Body of pancreas (tissue), 4 donors: ENCODE results near the gene IGSF9. TPM values are rescaled to one million over a fixed set of nuclear protein-coding genes. Genes with fewer than 3 reads are reported as not detected.

ENCODE experiments used
- ATAC-seq: fragments of 150-250 bp; one replicate; pipeline ENCODE4 v1.9.1; 2016
- DNase-seq, 4 donors: peaks; one replicate each; pipeline ENCODE4 v3.0.0-alpha.2; 2019
- H3K27ac ChIP-seq, 4 donors: fragments of 200-600 bp; sonication (generic); 1 replicate in 3 of 4; 2 replicates in 1 of 4; pipeline versions ENCODE4 v1.5.1 to v1.6.1; 2016 to 2019; ENCODE audit warnings: mild to moderate bottlenecking in 1 of 4, mixed read lengths in 1 of 4, moderate library complexity in 1 of 4
- H3K27me3 ChIP-seq, 2 donors: fragments of 200-600 bp; sonication (generic); one replicate each; pipeline ENCODE4 v1.6.0; 2016; ENCODE audit warnings: mild to moderate bottlenecking in 1 of 2
- H3K36me3 ChIP-seq, 2 donors: fragments of 200-600 bp; sonication (generic); replicated peaks in 1 of 2; 2 replicates each; pipeline ENCODE4 v1.5.1; 2016; ENCODE audit warnings: low read depth in 2 of 2; ENCODE audit not compliant: insufficient read depth in 1 of 2
- H3K4me1 ChIP-seq: fragments of 200-600 bp; sonication (generic); one replicate; pipeline ENCODE4 v1.6.0; 2016
- H3K4me3 ChIP-seq, 2 donors: fragments of 200-600 bp; sonication (generic); 1 replicate in 1 of 2; 2 replicates in 1 of 2; pipeline ENCODE4 v1.5.1; 2016 to 2019
- H3K9me3 ChIP-seq, 3 donors: fragments of 200-600 bp; sonication (generic); 1 replicate in 2 of 3; 2 replicates in 1 of 3; pipeline ENCODE4 v1.5.1; 2016
- POLR2A ChIP-seq, 3 donors: fragments of 450-650 bp; IDR thresholded peaks; one replicate each; pipeline ENCODE4 v1.6.1; 2016; ENCODE audit warnings: antibody characterized with exemption in 3 of 3, mild to moderate bottlenecking in 2 of 3
- WGBS, 2 donors: methylation state at CpG; one replicate each; pipeline ENCODE4 v1.1.5; 2017; 5-methylcytosine and 5-hydroxymethylcytosine counted together
- intact Hi-C: fragments of 100-400 bp; cut with DNase I; formaldehyde crosslinking; loops from one replicate; pipeline ENCODE4 v1.15.1; 2023
- total RNA-seq, 2 donors: library from RNA; depleted of rRNA; stranded (reverse); fragments of >200 nt; gene quantifications; one replicate each; pipeline ENCODE4 v1.1.0, GENCODE V29; 2016
- TF ChIP-seq, protein P1 (sequence below), 7 experiments: fragments of 450-650 bp in 4 of 7; fragments of 200-600 bp in 3 of 7; sonication (generic) in 3 of 7; IDR thresholded peaks; one replicate each; pipeline ENCODE4 v1.5.1; 2016 to 2019; ENCODE audit warnings: antibody characterized with exemption in 7 of 7

IGSF9 gene
- total RNA-seq, 2 donors from 2014 or later: 2.3 to 4.9 TPM

DNA sequence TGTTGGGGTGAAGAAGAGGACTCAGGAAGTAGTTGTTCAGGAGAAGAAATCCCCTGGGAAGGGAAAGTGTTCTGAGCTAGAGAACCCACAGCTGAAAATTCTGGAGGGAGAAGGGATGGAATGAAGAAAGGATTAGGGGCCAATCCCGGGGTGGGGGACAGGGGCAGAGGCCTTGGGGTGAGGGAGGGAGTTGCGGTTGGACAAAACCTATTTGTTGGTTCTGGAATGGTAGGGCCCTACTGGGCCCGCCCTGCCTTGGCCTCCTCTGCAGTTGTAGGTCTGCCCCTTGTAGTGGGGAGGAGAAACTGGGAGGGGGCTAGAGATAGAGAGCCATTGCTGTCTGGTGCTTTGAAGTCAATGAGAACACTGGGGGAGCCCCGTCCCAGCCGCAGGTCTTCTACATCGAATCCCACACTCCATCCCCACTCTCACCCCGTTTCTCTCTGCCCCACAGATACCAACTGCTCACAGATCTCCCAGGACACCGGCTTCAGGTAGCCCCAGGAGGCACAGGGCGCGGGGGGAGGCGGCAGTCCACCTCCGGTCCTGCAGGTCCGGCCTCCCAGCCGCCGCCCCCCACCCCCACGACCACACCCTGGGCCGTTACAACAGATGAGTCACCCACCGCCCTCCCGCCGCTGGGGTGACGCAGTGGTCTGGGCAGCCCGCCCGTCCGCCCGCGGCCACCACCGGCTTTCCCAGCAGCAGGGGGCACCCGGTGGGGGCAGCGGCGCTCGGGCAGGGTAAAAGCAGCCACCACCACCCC is 21.2 kb downstream of the IGSF9 start:
- ATAC-seq: peak; percentile 68
- Histone ChIP-seq H3K27me3 (no peaks in the 10 kb centered on the region), H3K36me3 (peaks cover 0 to 8% of the 10 kb centered on the region in 2 donors), H3K4me1 (peaks cover 60% of the 10 kb centered on the region), H3K9me3 (no peaks in the 10 kb centered on the region), H3K4me3 (peak overlapping the region; percentile 49 to 54), H3K27ac (peak overlapping the region; percentile 94 to 99 (median 97))
- intact Hi-C loops: no loop called here
- 1 to 5% methylated on average over 7 to 29 of the region's 31 CpGs for WGBS, 2 donors
- peak in 1 of 3 donors; percentile 71 for TF ChIP-seq POLR2A (IDR thresholded peaks at IDR 0.05)
- TF ChIP-seq, protein P1, sequence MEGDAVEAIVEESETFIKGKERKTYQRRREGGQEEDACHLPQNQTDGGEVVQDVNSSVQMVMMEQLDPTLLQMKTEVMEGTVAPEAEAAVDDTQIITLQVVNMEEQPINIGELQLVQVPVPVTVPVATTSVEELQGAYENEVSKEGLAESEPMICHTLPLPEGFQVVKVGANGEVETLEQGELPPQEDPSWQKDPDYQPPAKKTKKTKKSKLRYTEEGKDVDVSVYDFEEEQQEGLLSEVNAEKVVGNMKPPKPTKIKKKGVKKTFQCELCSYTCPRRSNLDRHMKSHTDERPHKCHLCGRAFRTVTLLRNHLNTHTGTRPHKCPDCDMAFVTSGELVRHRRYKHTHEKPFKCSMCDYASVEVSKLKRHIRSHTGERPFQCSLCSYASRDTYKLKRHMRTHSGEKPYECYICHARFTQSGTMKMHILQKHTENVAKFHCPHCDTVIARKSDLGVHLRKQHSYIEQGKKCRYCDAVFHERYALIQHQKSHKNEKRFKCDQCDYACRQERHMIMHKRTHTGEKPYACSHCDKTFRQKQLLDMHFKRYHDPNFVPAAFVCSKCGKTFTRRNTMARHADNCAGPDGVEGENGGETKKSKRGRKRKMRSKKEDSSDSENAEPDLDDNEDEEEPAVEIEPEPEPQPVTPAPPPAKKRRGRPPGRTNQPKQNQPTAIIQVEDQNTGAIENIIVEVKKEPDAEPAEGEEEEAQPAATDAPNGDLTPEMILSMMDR (IDR thresholded peaks at IDR 0.05): peak in 3 of 7 experiments; percentile 12 to 20 (median 15)
- peak; percentile 91 to 96 (median 92) for DNase-seq

DNA sequence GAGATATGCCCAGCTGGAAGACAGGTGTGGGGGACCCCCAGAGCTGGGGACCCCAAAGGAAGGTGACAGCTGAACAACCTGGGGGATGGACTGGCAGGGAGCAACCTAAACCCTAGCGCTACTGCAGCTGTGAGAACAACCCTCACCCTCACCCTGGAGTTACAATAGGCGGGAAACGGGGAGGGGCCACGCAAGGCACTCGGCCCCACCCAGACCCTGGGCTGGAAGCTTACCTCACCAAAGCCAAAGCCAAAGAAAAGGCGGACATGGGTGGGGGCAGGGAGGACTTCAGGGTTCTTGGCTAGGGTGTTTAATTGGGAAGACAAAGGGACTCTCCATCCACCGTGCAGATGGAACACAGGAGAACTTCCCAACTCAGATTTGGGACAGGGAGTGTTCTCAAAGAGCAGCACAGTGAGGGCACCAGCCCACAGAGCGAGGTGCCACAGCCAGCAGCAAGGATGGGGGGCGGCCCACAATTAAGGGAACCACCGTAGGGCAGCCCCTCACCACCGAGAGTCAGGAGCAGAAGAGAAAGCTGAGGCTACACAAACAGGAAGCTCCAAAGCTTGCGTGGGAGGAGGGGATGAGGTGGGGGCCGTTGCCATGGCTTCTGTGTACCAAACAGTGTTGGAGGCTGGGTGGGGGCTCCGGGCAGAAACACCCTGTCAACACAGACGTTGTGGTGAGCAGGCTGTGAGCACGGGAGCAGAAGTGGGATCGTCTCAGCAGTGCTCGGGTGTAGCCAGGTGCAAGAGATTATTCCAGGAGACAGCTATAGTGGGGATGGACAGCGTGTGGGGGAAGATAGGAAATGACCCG is 22.0 kb downstream of the IGSF9 start:
- DNase-seq: peak; percentile 89 to 93 (median 92)
- Histone ChIP-seq H3K27ac (peak overlapping the region; percentile 94 to 99 (median 97)), H3K4me3 (peak overlapping the region; percentile 49 to 54), H3K9me3 (no peaks in the 10 kb centered on the region), H3K36me3 (peaks cover 4 to 16% of the 10 kb centered on the region in 2 donors), H3K4me1 (peaks cover 59% of the 10 kb centered on the region), H3K27me3 (no peaks in the 10 kb centered on the region)
- TF ChIP-seq, protein P1 (IDR thresholded peaks at IDR 0.05): no peak
- peak; percentile 65 to 89 (median 68) for TF ChIP-seq POLR2A (IDR thresholded peaks at IDR 0.05)
- intact Hi-C loops: no loop called here
- 8 to 11% methylated on average over 15 to 20 of the region's 20 CpGs for WGBS, 2 donors
- ATAC-seq: peak; percentile 63

DNA sequence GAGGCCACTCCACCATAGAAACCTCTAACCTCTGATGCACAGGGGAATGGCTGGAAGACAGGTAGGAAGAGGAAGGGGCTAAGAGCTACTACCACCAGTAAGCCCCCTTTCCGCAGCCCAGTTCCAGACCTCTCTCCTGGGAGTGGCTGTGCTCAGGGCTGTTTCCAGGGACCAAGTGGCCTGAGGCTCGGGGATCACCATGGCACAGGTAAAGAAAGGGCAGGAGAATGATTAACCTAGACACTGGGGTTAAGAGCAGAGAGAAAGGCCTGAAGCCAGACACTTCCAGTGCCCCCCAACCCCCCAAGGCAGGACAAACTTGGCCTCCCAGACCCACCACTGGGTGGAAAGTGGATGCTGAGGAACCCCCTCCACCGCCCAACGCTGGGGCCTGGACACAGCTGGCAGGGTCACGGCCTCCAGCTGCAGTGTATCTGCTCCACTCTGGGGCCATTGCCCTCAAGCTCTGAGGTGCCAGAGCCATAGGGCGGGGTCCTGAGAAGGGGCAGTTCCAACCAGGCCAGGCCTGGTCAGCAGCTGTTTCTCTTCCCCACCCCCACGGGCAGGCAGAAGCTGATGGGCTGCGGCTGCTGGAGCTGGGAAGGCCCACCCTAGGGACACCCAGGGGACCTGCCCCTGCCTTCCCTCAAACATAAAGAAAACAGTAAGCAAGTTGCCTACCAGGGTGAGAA is 22.8 kb downstream of the IGSF9 start:
- peak overlapping the region; percentile 94 to 99 (median 97) for H3K27ac ChIP-seq
- peaks cover 59% of the 10 kb centered on the region for H3K4me1 ChIP-seq
- no peaks in the 10 kb centered on the region for H3K27me3 ChIP-seq
- intact Hi-C loops: no loop called here
- H3K9me3 ChIP-seq: no peaks in the 10 kb centered on the region
- 31 to 34% methylated on average over 6 to 8 of the region's 8 CpGs for WGBS, 2 donors
- H3K36me3 ChIP-seq: peaks cover 4 to 18% of the 10 kb centered on the region in 2 donors
- no peak for ATAC-seq
- no peak for TF ChIP-seq POLR2A (IDR thresholded peaks at IDR 0.05)
- TF ChIP-seq, protein P1 (IDR thresholded peaks at IDR 0.05): no peak
- no peak overlapping the region for H3K4me3 ChIP-seq
- DNase-seq: peak; percentile 46 to 58 (median 49)

DNA sequence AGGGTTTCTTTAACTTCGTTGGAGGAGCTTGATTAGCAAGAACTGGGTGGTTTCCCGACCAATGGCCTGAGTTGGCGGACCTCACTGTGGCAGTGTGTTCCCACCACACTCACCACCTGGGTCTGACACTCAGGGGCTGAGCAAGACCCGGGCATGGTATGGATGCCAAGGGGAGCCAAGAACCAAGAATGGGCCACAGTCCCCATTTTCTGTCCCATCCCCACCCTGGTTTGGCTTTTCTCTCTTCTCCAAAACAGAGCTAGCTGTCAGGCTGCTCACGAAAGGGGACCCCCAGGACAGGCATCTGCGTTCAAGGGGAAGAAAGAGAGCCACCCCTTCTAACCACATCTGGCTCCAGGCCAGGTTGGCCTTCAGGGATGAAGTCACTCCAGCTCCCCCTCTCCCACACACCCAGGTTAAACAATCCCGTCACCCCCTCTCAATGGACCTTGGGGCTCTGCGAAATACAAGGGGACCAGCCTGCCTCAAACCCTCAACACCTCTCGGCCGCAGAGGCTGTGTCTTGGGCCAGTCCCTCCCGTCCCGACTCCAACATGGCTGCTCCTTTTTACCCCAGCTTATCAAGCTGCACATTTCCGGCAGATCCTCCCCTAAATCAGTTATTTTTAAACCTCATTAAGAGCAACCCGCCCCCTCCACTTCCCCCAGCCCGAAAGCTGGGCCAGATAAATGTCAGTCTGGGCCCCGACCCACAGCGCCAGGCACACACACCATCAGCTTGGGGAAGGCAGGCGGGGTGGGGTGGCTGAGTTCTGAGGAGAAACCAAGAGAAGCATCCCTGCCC is 23.5 kb downstream of the IGSF9 start:
- DNase-seq: peak in 2 of 4 donors; percentile 46 to 48
- intact Hi-C loops: no loop called here
- Histone ChIP-seq H3K4me1 (peaks cover 67% of the 10 kb centered on the region), H3K36me3 (peaks cover 4 to 18% of the 10 kb centered on the region in 2 donors), H3K27ac (peak overlapping the region; percentile 94 to 99 (median 97)), H3K9me3 (no peaks in the 10 kb centered on the region), H3K4me3 (no peak overlapping the region), H3K27me3 (no peaks in the 10 kb centered on the region)
- no peak for TF ChIP-seq POLR2A (IDR thresholded peaks at IDR 0.05)
- TF ChIP-seq, protein P1 (IDR thresholded peaks at IDR 0.05): no peak
- no peak for ATAC-seq
- WGBS, 2 donors: 61 to 65% methylated on average over 18 of the region's 18 CpGs
